SK-N-SH treated with all-trans-retinoic acid at 6 μM for 48 hours (cell line): Measurements from ENCODE around the gene ARHGEF38.

Source experiments
- ARNTL ChIP-seq: fragments of 450-650 bp; formaldehyde crosslinking; IDR thresholded peaks from 2 replicates; pipeline ENCODE4 v1.5.0; 2020; ENCODE audit warnings: low read depth, mild to moderate bottlenecking, moderate library complexity, borderline replicate concordance
- SNAI2 ChIP-seq: fragments of 250-450 bp; sonication (Bioruptor Pico); IDR thresholded peaks from 2 replicates; pipeline ENCODE4 v1.5.0; 2020; ENCODE audit warnings: mild to moderate bottlenecking, moderate library complexity
- TCF4 ChIP-seq: fragments of 250-450 bp; sonication (Bioruptor Pico); IDR thresholded peaks from 2 replicates; pipeline ENCODE4 v1.8.0; 2021; ENCODE audit warnings: mild to moderate bottlenecking, moderate library complexity, borderline replicate concordance
- ZFP30 ChIP-seq: fragments of 450-650 bp; formaldehyde crosslinking; IDR thresholded peaks from 2 replicates; pipeline ENCODE4 v1.5.0; 2022; ENCODE audit warnings: mild to moderate bottlenecking, moderate library complexity
- ZNF70 ChIP-seq: fragments of 450-650 bp; formaldehyde crosslinking; IDR thresholded peaks from 2 replicates; pipeline ENCODE4 v1.5.0; 2020; ENCODE audit warnings: mild to moderate bottlenecking, moderate library complexity
- TF ChIP-seq, protein P1 (sequence below): fragments of 250-450 bp; sonication (Bioruptor Pico); IDR thresholded peaks from 2 replicates; pipeline ENCODE4 v1.8.0; 2020; ENCODE audit warnings: mild to moderate bottlenecking, moderate library complexity, borderline replicate concordance
- TF ChIP-seq, protein P2 (sequence below): fragments of 250-450 bp; sonication (Bioruptor Pico); IDR thresholded peaks from 2 replicates; pipeline ENCODE4 v1.5.1; 2021; ENCODE audit warnings: mild to moderate bottlenecking, moderate library complexity
- TF ChIP-seq, protein P3 (sequence below): fragments of 250-450 bp; sonication (Bioruptor Pico); IDR thresholded peaks from 2 replicates; pipeline ENCODE4 v1.5.0; 2020; ENCODE audit warnings: mild to moderate bottlenecking, moderate library complexity

DNA sequence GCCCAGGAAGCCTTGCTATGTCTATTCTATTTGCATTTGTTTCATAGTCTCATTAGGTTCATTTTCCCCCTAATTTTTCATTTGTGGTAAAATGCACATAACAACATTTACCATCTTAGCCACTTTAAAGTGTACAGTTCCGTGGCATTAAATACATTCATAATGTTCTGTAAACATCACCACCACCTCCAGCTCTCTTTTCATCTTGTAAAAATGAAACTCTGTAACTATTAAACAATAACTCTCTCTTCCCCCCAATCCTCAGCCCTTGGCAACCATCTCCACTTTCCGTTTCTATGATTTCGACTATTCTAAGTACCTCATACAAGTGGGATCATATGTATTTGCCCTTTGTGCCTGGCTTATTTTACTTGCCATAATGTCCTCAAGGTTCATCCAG lies 19.9 kb downstream of the ARHGEF38 start:
- TF ChIP-seq, protein P1, sequence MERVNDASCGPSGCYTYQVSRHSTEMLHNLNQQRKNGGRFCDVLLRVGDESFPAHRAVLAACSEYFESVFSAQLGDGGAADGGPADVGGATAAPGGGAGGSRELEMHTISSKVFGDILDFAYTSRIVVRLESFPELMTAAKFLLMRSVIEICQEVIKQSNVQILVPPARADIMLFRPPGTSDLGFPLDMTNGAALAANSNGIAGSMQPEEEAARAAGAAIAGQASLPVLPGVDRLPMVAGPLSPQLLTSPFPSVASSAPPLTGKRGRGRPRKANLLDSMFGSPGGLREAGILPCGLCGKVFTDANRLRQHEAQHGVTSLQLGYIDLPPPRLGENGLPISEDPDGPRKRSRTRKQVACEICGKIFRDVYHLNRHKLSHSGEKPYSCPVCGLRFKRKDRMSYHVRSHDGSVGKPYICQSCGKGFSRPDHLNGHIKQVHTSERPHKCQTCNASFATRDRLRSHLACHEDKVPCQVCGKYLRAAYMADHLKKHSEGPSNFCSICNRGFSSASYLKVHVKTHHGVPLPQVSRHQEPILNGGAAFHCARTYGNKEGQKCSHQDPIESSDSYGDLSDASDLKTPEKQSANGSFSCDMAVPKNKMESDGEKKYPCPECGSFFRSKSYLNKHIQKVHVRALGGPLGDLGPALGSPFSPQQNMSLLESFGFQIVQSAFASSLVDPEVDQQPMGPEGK: no peak
- TF ChIP-seq ZNF70 (CRISPR knock-in tag): no peak
- TF ChIP-seq TCF4 (CRISPR knock-in tag): no peak
- TF ChIP-seq, protein P2, sequence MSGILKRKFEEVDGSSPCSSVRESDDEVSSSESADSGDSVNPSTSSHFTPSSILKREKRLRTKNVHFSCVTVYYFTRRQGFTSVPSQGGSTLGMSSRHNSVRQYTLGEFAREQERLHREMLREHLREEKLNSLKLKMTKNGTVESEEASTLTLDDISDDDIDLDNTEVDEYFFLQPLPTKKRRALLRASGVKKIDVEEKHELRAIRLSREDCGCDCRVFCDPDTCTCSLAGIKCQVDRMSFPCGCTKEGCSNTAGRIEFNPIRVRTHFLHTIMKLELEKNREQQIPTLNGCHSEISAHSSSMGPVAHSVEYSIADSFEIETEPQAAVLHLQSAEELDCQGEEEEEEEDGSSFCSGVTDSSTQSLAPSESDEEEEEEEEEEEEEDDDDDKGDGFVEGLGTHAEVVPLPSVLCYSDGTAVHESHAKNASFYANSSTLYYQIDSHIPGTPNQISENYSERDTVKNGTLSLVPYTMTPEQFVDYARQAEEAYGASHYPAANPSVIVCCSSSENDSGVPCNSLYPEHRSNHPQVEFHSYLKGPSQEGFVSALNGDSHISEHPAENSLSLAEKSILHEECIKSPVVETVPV: no peak
- no peak for TF ChIP-seq ZFP30 (CRISPR knock-in tag)
- no peak for TF ChIP-seq SNAI2 (CRISPR knock-in tag)
- TF ChIP-seq, protein P3, sequence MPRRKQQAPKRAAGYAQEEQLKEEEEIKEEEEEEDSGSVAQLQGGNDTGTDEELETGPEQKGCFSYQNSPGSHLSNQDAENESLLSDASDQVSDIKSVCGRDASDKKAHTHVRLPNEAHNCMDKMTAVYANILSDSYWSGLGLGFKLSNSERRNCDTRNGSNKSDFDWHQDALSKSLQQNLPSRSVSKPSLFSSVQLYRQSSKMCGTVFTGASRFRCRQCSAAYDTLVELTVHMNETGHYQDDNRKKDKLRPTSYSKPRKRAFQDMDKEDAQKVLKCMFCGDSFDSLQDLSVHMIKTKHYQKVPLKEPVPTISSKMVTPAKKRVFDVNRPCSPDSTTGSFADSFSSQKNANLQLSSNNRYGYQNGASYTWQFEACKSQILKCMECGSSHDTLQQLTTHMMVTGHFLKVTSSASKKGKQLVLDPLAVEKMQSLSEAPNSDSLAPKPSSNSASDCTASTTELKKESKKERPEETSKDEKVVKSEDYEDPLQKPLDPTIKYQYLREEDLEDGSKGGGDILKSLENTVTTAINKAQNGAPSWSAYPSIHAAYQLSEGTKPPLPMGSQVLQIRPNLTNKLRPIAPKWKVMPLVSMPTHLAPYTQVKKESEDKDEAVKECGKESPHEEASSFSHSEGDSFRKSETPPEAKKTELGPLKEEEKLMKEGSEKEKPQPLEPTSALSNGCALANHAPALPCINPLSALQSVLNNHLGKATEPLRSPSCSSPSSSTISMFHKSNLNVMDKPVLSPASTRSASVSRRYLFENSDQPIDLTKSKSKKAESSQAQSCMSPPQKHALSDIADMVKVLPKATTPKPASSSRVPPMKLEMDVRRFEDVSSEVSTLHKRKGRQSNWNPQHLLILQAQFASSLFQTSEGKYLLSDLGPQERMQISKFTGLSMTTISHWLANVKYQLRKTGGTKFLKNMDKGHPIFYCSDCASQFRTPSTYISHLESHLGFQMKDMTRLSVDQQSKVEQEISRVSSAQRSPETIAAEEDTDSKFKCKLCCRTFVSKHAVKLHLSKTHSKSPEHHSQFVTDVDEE (CRISPR knock-in tag): no peak
- no peak for TF ChIP-seq ARNTL (CRISPR knock-in tag)
